WI38 (cell line): ENCODE data around the gene SEC31B.

Experiments
- H3K4me3 ChIP-seq: 2 replicates; pipeline ENCODE4 v1.5.1; 2011; ENCODE audit warnings: low read depth, mild to moderate bottlenecking, control low read depth, low read length
- CTCF ChIP-seq: IDR thresholded peaks from 2 replicates; pipeline ENCODE4 v1.5.1; 2012; ENCODE audit warnings: low read depth, mild to moderate bottlenecking, control low read depth, low read length

Gene SEC31B

GRCh38 chr10:100446130-100446761 lies 73.4 kb downstream of the SEC31B start:
- no peak overlapping the region for H3K4me3 ChIP-seq
- TF ChIP-seq CTCF, result no peak

GRCh38 chr10:100442548-100442947 lies 77.1 kb downstream of the SEC31B start:
- no peak overlapping the region for H3K4me3 ChIP-seq
- no peak for TF ChIP-seq CTCF

- no peak for TF ChIP-seq CTCF
- no peak overlapping the region for H3K4me3 ChIP-seq
These were observed 80.9 kb downstream of the SEC31B start for GRCh38 chr10:100438674-100439315.
